ENCODE data around the gene NUF2. TPM values are rescaled to one million over a fixed set of nuclear protein-coding genes. Genes with fewer than 3 reads are reported as not detected.
"Not testable (repeated sequence)": the region's sequence is repeated elsewhere in the genome, so short reads cannot be mapped to it uniquely, and the experiment has no call there.

The NUF2 gene
- polyA plus RNA-seq, 3 donors: 27.5 to 34.4 (median 28.4) TPM

GRCh38 chr1:163323339-163323738 is 1.6 kb downstream of the NUF2 start:
- not testable (repeated sequence) for DNase-seq (ENCODE audit: low read depth in 3 of 3, low spot score in 2 of 3)

GRCh38 chr1:163331116-163331515 is 9.4 kb downstream of the NUF2 start:
- DNase-seq (ENCODE audit: low read depth in 3 of 3, low spot score in 2 of 3): no peak

GRCh38 chr1:163335216-163335615 is 13.5 kb downstream of the NUF2 start:
- no peak for DNase-seq (ENCODE audit: low read depth in 3 of 3, low spot score in 2 of 3)

GRCh38 chr1:163337631-163338030 is 15.9 kb downstream of the NUF2 start:
- no peak for DNase-seq (ENCODE audit: low read depth in 3 of 3, low spot score in 2 of 3)

GRCh38 chr1:163346326-163346870 is 24.6 kb downstream of the NUF2 start:
- DNase-seq (ENCODE audit: low read depth in 3 of 3, low spot score in 2 of 3): no peak

GRCh38 chr1:163347106-163347505 is 25.4 kb downstream of the NUF2 start:
- DNase-seq (ENCODE audit: low read depth in 3 of 3, low spot score in 2 of 3): no peak

GRCh38 chr1:163351912-163352311 is 30.2 kb downstream of the NUF2 start:
- DNase-seq (ENCODE audit: low read depth in 3 of 3, low spot score in 2 of 3): no peak

GRCh38 chr1:163357378-163357777 is 35.6 kb downstream of the NUF2 start:
- DNase-seq (ENCODE audit: low read depth in 3 of 3, low spot score in 2 of 3): no peak

- DNase-seq (ENCODE audit: low read depth in 3 of 3, low spot score in 2 of 3): not testable (repeated sequence)
Observed at GRCh38 chr1:163358172-163358571, 36.4 kb downstream of the NUF2 start.

GRCh38 chr1:163361123-163361934 is 39.6 kb downstream of the NUF2 start:
- DNase-seq (ENCODE audit: low read depth in 3 of 3, low spot score in 2 of 3): peak in 1 of 3 donors; percentile 12

- no peak for DNase-seq (ENCODE audit: low read depth in 3 of 3, low spot score in 2 of 3)
Observed at GRCh38 chr1:163365186-163365585, 43.4 kb downstream of the NUF2 start.

GRCh38 chr1:163366555-163366954 is 44.8 kb downstream of the NUF2 start:
- no peak for DNase-seq (ENCODE audit: low read depth in 3 of 3, low spot score in 2 of 3)

GRCh38 chr1:163367721-163368120 is 46.0 kb downstream of the NUF2 start:
- DNase-seq (ENCODE audit: low read depth in 3 of 3, low spot score in 2 of 3): no peak

- DNase-seq (ENCODE audit: low read depth in 3 of 3, low spot score in 2 of 3): no peak
Observed at GRCh38 chr1:163372576-163372975, 50.8 kb downstream of the NUF2 start.

GRCh38 chr1:163378554-163378953 is 56.8 kb downstream of the NUF2 start:
- no peak for DNase-seq (ENCODE audit: low read depth in 3 of 3, low spot score in 2 of 3)

- no peak for DNase-seq (ENCODE audit: low read depth in 3 of 3, low spot score in 2 of 3)
Observed at GRCh38 chr1:163379801-163380200, 58.0 kb downstream of the NUF2 start.

- DNase-seq (ENCODE audit: low read depth in 3 of 3, low spot score in 2 of 3): no peak
Observed at GRCh38 chr1:163381487-163382184, 59.9 kb downstream of the NUF2 start.

GRCh38 chr1:163382395-163382794 is 60.6 kb downstream of the NUF2 start:
- DNase-seq (ENCODE audit: low read depth in 3 of 3, low spot score in 2 of 3): no peak

GRCh38 chr1:163387146-163387545 is 65.4 kb downstream of the NUF2 start:
- no peak for DNase-seq (ENCODE audit: low read depth in 3 of 3, low spot score in 2 of 3)

- DNase-seq (ENCODE audit: low read depth in 3 of 3, low spot score in 2 of 3): no peak
Observed at GRCh38 chr1:163388970-163389369, 67.2 kb downstream of the NUF2 start.

GRCh38 chr1:163395790-163396189 is 74.0 kb downstream of the NUF2 start:
- peak in 1 of 3 donors; percentile 21 for DNase-seq (ENCODE audit: low read depth in 3 of 3, low spot score in 2 of 3)

All from right renal cortex interstitium (tissue), 3 donors.